H1 (cell line): ENCODE results near the gene JUP. TPM values are rescaled to one million over a fixed set of nuclear protein-coding genes. Genes with fewer than 3 reads are reported as not detected.
A peak's percentile ranks its signal among the peaks of the same experiment; 100 is the strongest.

ENCODE experiments used
- CTCF ChIA-PET: fragments of 300-600 bp; sonication (Branson Sonifier 250); formaldehyde crosslinking; loops from one replicate; lab custom pipeline; 2021; ENCODE audit not compliant: partially characterized antibody; lab: Charles Lee
- POLR2A ChIA-PET: fragments of 300-600 bp; sonication (Branson Sonifier 250); formaldehyde crosslinking; loops from one replicate; lab custom pipeline; 2021; ENCODE audit warnings: inconsistent platforms; ENCODE audit not compliant: partially characterized antibody; lab: Charles Lee
- DNase-seq, 2 experiments: peaks; one replicate each; pipeline versions ENCODE4 v3.0.0 to v3.0.0-alpha.2; 2010 to 2022; ENCODE audit warnings: low spot score in 2 of 2, low read depth in 1 of 2, mixed read lengths in 1 of 2
- FAIRE-seq: peaks from 2 replicates; lab custom pipeline; 2011; peaks lifted over from hg19 to GRCh38; lab: Jason Lieb, UNC
- H2AFZ ChIP-seq: 2 replicates; pipeline ENCODE4 v1.8.1; 2012; ENCODE audit warnings: low read length, inconsistent platforms
- H2AK5ac ChIP-seq: 2 replicates; pipeline ENCODE4 v1.6.1; 2013; ENCODE audit warnings: low read depth, low read length
- H2BK120ac ChIP-seq: replicated peaks from 2 replicates; pipeline ENCODE3; 2013; ENCODE audit warnings: low read depth, low read length, inconsistent platforms
- H2BK12ac ChIP-seq: 2 replicates; pipeline ENCODE4 v1.6.1; 2013; ENCODE audit warnings: low read depth, low read length
- H2BK15ac ChIP-seq: 2 replicates; pipeline ENCODE4 v1.6.1; 2013; ENCODE audit warnings: low read length
- H2BK20ac ChIP-seq: 2 replicates; pipeline ENCODE4 v1.6.1; 2013; ENCODE audit warnings: low read length
- H2BK5ac ChIP-seq: 2 replicates; pipeline ENCODE4 v1.6.1; 2013; ENCODE audit warnings: low read depth, low read length
- H3K14ac ChIP-seq: 2 replicates; pipeline ENCODE4 v1.6.1; 2013; ENCODE audit warnings: inconsistent platforms; ENCODE audit not compliant: insufficient read length
- H3K18ac ChIP-seq: 2 replicates; pipeline ENCODE4 v1.6.1; 2013; ENCODE audit warnings: low read length; ENCODE audit errors: extremely low read depth
- H3K23ac ChIP-seq: 2 replicates; pipeline ENCODE4 v1.6.1; 2013; ENCODE audit warnings: inconsistent platforms; ENCODE audit not compliant: insufficient read length
- H3K23me2 ChIP-seq: 2 replicates; pipeline ENCODE4 v1.6.1; 2013; ENCODE audit warnings: low read depth, low read length
- H3K27ac ChIP-seq: 2 replicates; pipeline ENCODE4 v1.6.1; 2011; ENCODE audit warnings: low read depth, low read length, inconsistent platforms
- H3K27me3 ChIP-seq, 4 experiments: replicated peaks in 1 of 4; 1 replicate in 1 of 4; 2 replicates in 3 of 4; pipeline versions ENCODE4 v1.6.1 to v1.8.1; 2011 to 2013; ENCODE audit warnings: low read length in 3 of 4, mild to moderate bottlenecking in 3 of 4, inconsistent platforms in 2 of 4, mixed read lengths in 2 of 4, moderate library complexity in 1 of 4; ENCODE audit not compliant: control insufficient read depth in 3 of 4, insufficient read depth in 3 of 4; ENCODE audit errors: extremely low read depth in 1 of 4
- H3K36me3 ChIP-seq, 4 experiments: 2 replicates each; pipeline versions ENCODE4 v1.6.1 to v1.8.1; 2011 to 2013; ENCODE audit warnings: mild to moderate bottlenecking in 4 of 4, low read length in 3 of 4, moderate library complexity in 2 of 4, control low read depth in 1 of 4, inconsistent platforms in 1 of 4; ENCODE audit not compliant: insufficient read depth in 4 of 4, control insufficient read depth in 2 of 4
- H3K4ac ChIP-seq: replicated peaks from 2 replicates; pipeline ENCODE3; 2013; ENCODE audit warnings: low read length, low read depth, mixed read lengths, inconsistent platforms; ENCODE audit not compliant: insufficient read length
- H3K4me1 ChIP-seq, 4 experiments: replicated peaks in 1 of 4; 1 replicate in 1 of 4; 2 replicates in 3 of 4; pipeline versions ENCODE4 v1.6.1 to v1.8.1; 2011 to 2013; ENCODE audit warnings: low read length in 3 of 4, inconsistent platforms in 2 of 4, mixed read lengths in 1 of 4; ENCODE audit not compliant: insufficient read depth in 4 of 4, control insufficient read depth in 3 of 4
- H3K4me2 ChIP-seq, 2 experiments: 2 replicates each; pipeline versions ENCODE4 v1.6.1 to v1.8.1; 2011 to 2013; ENCODE audit warnings: low read depth in 2 of 2, low read length in 2 of 2, control low read depth in 1 of 2, inconsistent platforms in 1 of 2, mild to moderate bottlenecking in 1 of 2; ENCODE audit not compliant: insufficient read depth in 1 of 2
- H3K4me3 ChIP-seq, 4 experiments: fragments of 200-600, 300-600 bp in 1 of 4; sonication (generic), shearing (Covaris generic), sonication (Bioruptor Twin) in 1 of 4; 2 replicates each; pipeline versions ENCODE4 v1.5.1 to v1.8.1; 2011 to 2016; ENCODE audit warnings: low read length in 4 of 4, low read depth in 3 of 4, control low read depth in 2 of 4, inconsistent platforms in 2 of 4, mild to moderate bottlenecking in 2 of 4, mixed read lengths in 1 of 4, moderate library complexity in 1 of 4; ENCODE audit not compliant: insufficient read depth in 2 of 4; ENCODE audit errors: extremely low read depth in 1 of 4
- H3K56ac ChIP-seq: replicated peaks from 2 replicates; pipeline ENCODE3; 2013; ENCODE audit warnings: low read depth, mild to moderate bottlenecking, mixed read lengths, low read length, inconsistent platforms; ENCODE audit not compliant: insufficient read length
- H3K79me1 ChIP-seq: 2 replicates; pipeline ENCODE4 v1.6.1; 2013; ENCODE audit warnings: low read depth, low read length, control low read depth
- H3K79me2 ChIP-seq, 2 experiments: 2 replicates each; pipeline versions ENCODE4 v1.6.1 to v1.8.1; 2012 to 2013; ENCODE audit warnings: low read length in 2 of 2, mild to moderate bottlenecking in 2 of 2, inconsistent platforms in 1 of 2; ENCODE audit not compliant: insufficient read depth in 2 of 2, control insufficient read depth in 1 of 2
- H3K9ac ChIP-seq, 4 experiments: replicated peaks in 1 of 4; 1 replicate in 1 of 4; 2 replicates in 3 of 4; pipeline versions ENCODE4 v1.6.1 to v1.8.1; 2011 to 2013; ENCODE audit warnings: low read depth in 3 of 4, low read length in 3 of 4, control low read depth in 2 of 4, mild to moderate bottlenecking in 2 of 4, moderate library complexity in 2 of 4, inconsistent platforms in 1 of 4; ENCODE audit errors: extremely low read depth in 1 of 4
- H3K9me3 ChIP-seq, 2 experiments: 2 replicates each; pipeline versions ENCODE4 v1.6.1 to v1.8.1; 2012 to 2013; ENCODE audit warnings: mild to moderate bottlenecking in 2 of 2, moderate library complexity in 2 of 2, control low read depth in 1 of 2, inconsistent platforms in 1 of 2, low read depth in 1 of 2, low read length in 1 of 2, mixed read lengths in 1 of 2; ENCODE audit not compliant: insufficient read depth in 2 of 2
- H4K20me1 ChIP-seq, 2 experiments: replicated peaks in 1 of 2; 2 replicates each; pipeline versions ENCODE3 to v1.8.1; 2011 to 2013; ENCODE audit warnings: inconsistent platforms in 2 of 2, low read length in 2 of 2, mild to moderate bottlenecking in 1 of 2; ENCODE audit not compliant: insufficient read depth in 2 of 2, control insufficient read depth in 1 of 2
- H4K5ac ChIP-seq: 2 replicates; pipeline ENCODE4 v1.6.1; 2013; ENCODE audit warnings: low read length, low read depth, mixed read lengths, inconsistent platforms; ENCODE audit not compliant: insufficient read length
- H4K8ac ChIP-seq: 2 replicates; pipeline ENCODE4 v1.8.0; 2013; ENCODE audit warnings: mild to moderate bottlenecking, moderate library complexity, low read length, inconsistent platforms; ENCODE audit not compliant: insufficient read depth; ENCODE audit errors: extremely low read depth
- H4K91ac ChIP-seq: replicated peaks from 2 replicates; pipeline ENCODE3; 2013; ENCODE audit warnings: low read length, mixed read lengths, inconsistent platforms; ENCODE audit not compliant: insufficient read length
- EGR1 ChIP-seq: IDR thresholded peaks from 2 replicates; pipeline ENCODE4 v1.6.1; 2011; ENCODE audit warnings: low read depth, low read length, borderline replicate concordance
- HDAC2 ChIP-seq, 2 experiments: fragments of 300-600 bp in 1 of 2; sonication (generic) in 1 of 2; IDR thresholded peaks; 2 replicates each; pipeline ENCODE4 v1.6.1; 2011 to 2012; ENCODE audit warnings: low read depth in 2 of 2, low read length in 2 of 2, mild to moderate bottlenecking in 2 of 2, moderate library complexity in 2 of 2, borderline replicate concordance in 1 of 2, inconsistent platforms in 1 of 2
- JUND ChIP-seq: IDR thresholded peaks from 2 replicates; pipeline ENCODE4 v1.6.1; 2011; ENCODE audit warnings: mild to moderate bottlenecking, improper control_type of control experiment, low read length
- KDM1A ChIP-seq: fragments of 200-600, 300-600 bp; sonication (generic); IDR thresholded peaks from 2 replicates; pipeline ENCODE4 v1.7.1; 2016; ENCODE audit warnings: mild to moderate bottlenecking, low read length, borderline replicate concordance
- NANOG ChIP-seq: IDR thresholded peaks from 2 replicates; pipeline ENCODE4 v1.6.1; 2011; ENCODE audit warnings: low read length, low read depth, mild to moderate bottlenecking, inconsistent platforms; ENCODE audit not compliant: insufficient read depth, poor library complexity, severe bottlenecking
- POLR2AphosphoS5 ChIP-seq: IDR thresholded peaks from 2 replicates; pipeline ENCODE4 v1.6.1; 2011; ENCODE audit warnings: low read depth, low read length
- SIRT6 ChIP-seq: IDR thresholded peaks from one replicate; pipeline ENCODE4 v1.7.1; 2012; ENCODE audit warnings: low read length, inconsistent platforms
- TCF12 ChIP-seq: IDR thresholded peaks from 2 replicates; pipeline ENCODE4 v1.6.1; 2011; ENCODE audit warnings: low read depth, mild to moderate bottlenecking, low read length
- ZNF274 ChIP-seq: IDR thresholded peaks from 2 replicates; pipeline ENCODE4 v1.7.0; 2012; ENCODE audit warnings: low read length, borderline replicate concordance; ENCODE audit errors: extremely low read depth
- WGBS, 2 experiments: shearing (Covaris generic) in 1 of 2; methylation state at CpG; one replicate each; pipeline versions ENCODE4 v1.1.6 to v1.1.7; 2013 to 2015; ENCODE audit warnings: low lambda C conversion rate in 2 of 2, mixed read lengths in 2 of 2, inconsistent platforms in 1 of 2, low coverage in 1 of 2, missing lambda C conversion rate in 1 of 2; ENCODE audit not compliant: insufficient replicate concordance in 2 of 2, insufficient coverage in 1 of 2, insufficient read length in 1 of 2; ENCODE audit errors: extremely low coverage in 1 of 2, missing lambda C conversion rate in 1 of 2; 5-methylcytosine and 5-hydroxymethylcytosine counted together
- polyA plus RNA-seq, 7 experiments: library from polyadenylated mRNA; depleted of rRNA in 3 of 7; stranded (reverse) in 5 of 7; unstranded in 2 of 7; fragments of >200 nt in 5 of 7; fragments of 200-250 nt in 2 of 7; gene quantifications; 1 replicate in 5 of 7; 2 replicates in 1 of 7; 4 replicates in 1 of 7; pipeline versions ENCODE4 v1.2.1 to v1.2.3, GENCODE V29; 2011 to 2013; ENCODE audit warnings: missing spikeins in 2 of 7, mixed read lengths in 2 of 7
- total RNA-seq: library from RNA; stranded (reverse); fragmentation: NEBNext Ultra II Directional; extraction: Animal tissue kit (Norgen Biotek cat#: 25700); gene quantifications from 2 replicates; pipeline ENCODE4 v1.2.1, GENCODE V29; 2021

The JUP gene
- total and polyA plus RNA-seq, 2 of the 8 experiments (the other 6 are each of a cell fraction or from before 2014, with no cell fraction given) = 62.8 to 102 TPM

- Histone ChIP-seq H3K79me1 (no peaks in the 10 kb centered on the region), H3K27me3 (peaks cover 8 to 61% (median 52%) of the 10 kb centered on the region in 4 experiments), H2BK20ac (no peak overlapping the region), H3K4me1 (peaks cover 6 to 18% (median 10%) of the 10 kb centered on the region in 4 experiments), H3K56ac (no peak overlapping the region), H2AK5ac (no peak overlapping the region), H3K23ac (no peak overlapping the region), H3K23me2 (no peaks in the 10 kb centered on the region; the same call in 1 of the 2 replicates), H3K9me3 (peaks cover 2 to 3% of the 10 kb centered on the region in 2 experiments; a peak in 2 of 4 replicates), H3K36me3 (no peaks in the 10 kb centered on the region), H4K5ac (no peak overlapping the region), H3K4ac (no peak overlapping the region), H3K27ac (no peak overlapping the region), H4K91ac (no peak overlapping the region)
- FAIRE-seq = peak; percentile 90
- WGBS, 2 experiments = 19% methylated on average over 13 of the region's 13 CpGs; no CpG with 5 or more reads in 1 of the 2 experiments
- POLR2A ChIA-PET = interaction anchor here (0.7 to 22.1 kb wide), 10 partner anchors 10 to 1611 kb away, joined by 3 to 378 read pairs (median 4); partner anchors contain the start of genes EIF1 and HAP1
- TF ChIP-seq ZNF274 (no peak), TCF12 (peak; percentile 63; the same call in 1 of the 2 replicates), EGR1 (no peak), HDAC2 (IDR thresholded peaks at IDR 0.05; ENCODE audit: borderline replicate concordance in 1 of 2, low read depth in 2 of 2, low read length in 2 of 2) (0 out of 4 replicates have a peak, but pooled peaks of 1 of the 2 experiments have one; percentile 22), POLR2AphosphoS5 (peak; percentile 27; the same call in 1 of the 2 replicates), SIRT6 (no peak), KDM1A (peak; percentile 78; the same call in 1 of the 2 replicates), JUND (0 out of 2 replicates have a peak, but pooled peaks have one; percentile 42), NANOG (peak; percentile 92)
- TF ChIP-seq, all 59 proteins: peak for 6
- Histone ChIP-seq H2BK5ac (no peak overlapping the region), H2BK12ac (no peak overlapping the region), H3K14ac (no peak overlapping the region), H4K20me1 (peaks cover 2 to 5% of the 10 kb centered on the region in 2 experiments), H3K18ac (no peak overlapping the region), H3K4me2 (peak overlapping the region; percentile 43 to 49; a peak in 3 of 4 replicates), H3K79me2 (no peaks in the 10 kb centered on the region), H4K8ac (no peak overlapping the region), H2BK120ac (no peak overlapping the region), H2BK15ac (no peak overlapping the region), H3K9ac (no peak overlapping the region), H3K4me3 (peak overlapping the region in 1 of 4 experiments; percentile 2; a peak in 2 of 8 replicates), H2AFZ (no peak overlapping the region)
- CTCF ChIA-PET = interaction anchor here (0.8 to 4.0 kb wide), 10 partner anchors 10 to 607 kb away, joined by 3 to 26 read pairs (median 4); no protein-coding TSS in a partner anchor
- DNase-seq = peak; percentile 57 to 58
Observed at GRCh38 chr17:41705271-41705991, 81.1 kb downstream of the JUP start.
